Suppressor macrophage treated with lipopolysaccharide for 1 hour (primary cell): ENCODE data around the gene GNAI2.
A peak's percentile ranks its signal among the peaks of the same experiment; 100 is the strongest.
"Not testable (repeated sequence)": the region's sequence is repeated elsewhere in the genome, so short reads cannot be mapped to it uniquely, and the experiment has no call there.

ENCODE experiments used
- DNase-seq, 3 donors: peaks; one replicate each; pipeline ENCODE4 v3.0.0-alpha.2; 2020 to 2022

Gene GNAI2

GRCh38 chr3:50205413-50206276 lies 30.4 kb upstream of the GNAI2 start:
- peak in 2 of 3 donors; percentile 25 to 49 for DNase-seq

GRCh38 chr3:50207359-50208042 lies 28.5 kb upstream of the GNAI2 start:
- DNase-seq, result no peak

- DNase-seq, result no peak
Observed at GRCh38 chr3:50208677-50209344, 27.2 kb upstream of the GNAI2 start.

- no peak for DNase-seq
Observed at GRCh38 chr3:50210176-50210509, 25.9 kb upstream of the GNAI2 start.

- DNase-seq, result no peak
Observed at GRCh38 chr3:50210510-50211367, 25.3 kb upstream of the GNAI2 start.

- DNase-seq, result not testable (repeated sequence)
Observed at GRCh38 chr3:50211368-50211717, 24.7 kb upstream of the GNAI2 start.

GRCh38 chr3:50211930-50212329 lies 24.1 kb upstream of the GNAI2 start:
- DNase-seq, result no peak

GRCh38 chr3:50212502-50212901 lies 23.5 kb upstream of the GNAI2 start:
- no peak for DNase-seq

- no peak for DNase-seq
Observed at GRCh38 chr3:50212971-50213370, 23.0 kb upstream of the GNAI2 start.

GRCh38 chr3:50213373-50213772 lies 22.6 kb upstream of the GNAI2 start:
- DNase-seq, result no peak

GRCh38 chr3:50214824-50215223 lies 21.2 kb upstream of the GNAI2 start:
- DNase-seq, result no peak

GRCh38 chr3:50215529-50215928 lies 20.5 kb upstream of the GNAI2 start:
- no peak for DNase-seq

GRCh38 chr3:50217681-50218080 lies 18.3 kb upstream of the GNAI2 start:
- DNase-seq, result no peak

GRCh38 chr3:50218448-50218847 lies 17.6 kb upstream of the GNAI2 start:
- DNase-seq, result no peak

- DNase-seq, result no peak
Observed at GRCh38 chr3:50219285-50219684, 16.7 kb upstream of the GNAI2 start.

- no peak for DNase-seq
Observed at GRCh38 chr3:50220109-50220508, 15.9 kb upstream of the GNAI2 start.

- no peak for DNase-seq
Observed at GRCh38 chr3:50221051-50221410, 15.0 kb upstream of the GNAI2 start.

GRCh38 chr3:50221411-50222168 lies 14.4 kb upstream of the GNAI2 start:
- peak; percentile 88 for DNase-seq

GRCh38 chr3:50222169-50222528 lies 13.9 kb upstream of the GNAI2 start:
- DNase-seq, result no peak

- no peak for DNase-seq
Observed at GRCh38 chr3:50224639-50225038, 11.4 kb upstream of the GNAI2 start.

- peak; percentile 58 to 68 (median 62) for DNase-seq
Observed at GRCh38 chr3:50226888-50227389, 9.1 kb upstream of the GNAI2 start.
